ENCODE measurements around the gene PRDM8.

Gene PRDM8

DNA sequence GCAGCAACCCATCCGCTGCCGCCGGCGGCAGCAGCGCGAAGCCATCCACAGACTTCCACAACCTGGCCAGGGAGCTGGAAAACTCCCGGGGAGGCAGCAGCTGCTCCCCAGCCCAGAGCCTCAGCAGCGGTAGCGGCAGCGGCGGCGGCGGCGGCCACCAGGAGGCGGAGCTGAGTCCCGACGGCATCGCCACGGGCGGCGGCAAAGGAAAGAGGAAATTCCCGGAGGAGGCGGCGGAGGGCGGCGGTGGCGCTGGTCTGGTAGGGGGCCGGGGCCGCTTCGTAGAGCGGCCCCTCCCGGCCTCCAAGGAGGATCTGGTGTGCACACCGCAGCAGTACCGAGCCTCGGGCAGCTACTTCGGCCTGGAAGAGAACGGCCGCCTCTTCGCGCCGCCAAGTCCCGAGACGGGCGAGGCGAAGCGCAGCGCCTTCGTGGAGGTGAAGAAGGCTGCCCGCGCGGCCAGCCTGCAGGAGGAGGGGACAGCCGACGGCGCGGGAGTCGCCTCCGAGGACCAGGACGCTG lies 4.9 kb downstream of the PRDM8 start:
- no peak for DNase-seq (ENCODE audit: low spot score)

DNA sequence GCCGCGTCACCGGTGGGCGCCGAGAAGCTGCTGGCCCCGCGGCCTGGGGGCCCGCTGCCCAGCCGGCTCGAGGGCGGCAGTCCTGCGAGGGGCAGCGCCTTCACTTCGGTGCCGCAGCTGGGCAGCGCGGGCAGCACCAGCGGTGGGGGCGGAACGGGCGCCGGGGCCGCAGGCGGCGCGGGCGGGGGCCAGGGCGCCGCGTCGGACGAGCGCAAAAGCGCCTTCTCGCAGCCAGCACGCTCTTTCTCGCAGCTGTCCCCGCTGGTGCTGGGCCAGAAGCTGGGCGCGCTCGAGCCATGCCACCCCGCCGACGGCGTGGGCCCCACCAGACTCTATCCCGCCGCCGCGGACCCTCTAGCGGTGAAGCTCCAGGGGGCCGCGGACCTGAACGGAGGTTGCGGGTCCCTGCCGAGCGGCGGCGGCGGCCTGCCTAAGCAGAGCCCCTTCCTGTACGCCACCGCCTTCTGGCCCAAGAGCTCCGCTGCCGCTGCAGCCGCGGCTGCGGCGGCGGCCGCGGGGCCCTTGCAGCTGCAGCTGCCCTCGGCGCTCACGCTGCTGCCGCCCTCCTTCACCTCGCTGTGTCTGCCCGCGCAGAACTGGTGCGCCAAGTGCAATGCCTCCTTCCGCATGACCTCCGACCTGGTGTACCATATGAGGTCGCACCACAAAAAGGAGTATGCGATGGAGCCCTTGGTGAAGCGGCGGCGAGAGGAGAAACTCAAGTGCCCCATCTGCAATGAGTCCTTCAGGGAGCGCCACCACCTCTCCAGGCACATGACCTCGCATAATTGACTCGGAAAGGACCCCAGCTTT lies 5.6 kb downstream of the PRDM8 start:
- no peak for DNase-seq (ENCODE audit: low spot score)

DNA sequence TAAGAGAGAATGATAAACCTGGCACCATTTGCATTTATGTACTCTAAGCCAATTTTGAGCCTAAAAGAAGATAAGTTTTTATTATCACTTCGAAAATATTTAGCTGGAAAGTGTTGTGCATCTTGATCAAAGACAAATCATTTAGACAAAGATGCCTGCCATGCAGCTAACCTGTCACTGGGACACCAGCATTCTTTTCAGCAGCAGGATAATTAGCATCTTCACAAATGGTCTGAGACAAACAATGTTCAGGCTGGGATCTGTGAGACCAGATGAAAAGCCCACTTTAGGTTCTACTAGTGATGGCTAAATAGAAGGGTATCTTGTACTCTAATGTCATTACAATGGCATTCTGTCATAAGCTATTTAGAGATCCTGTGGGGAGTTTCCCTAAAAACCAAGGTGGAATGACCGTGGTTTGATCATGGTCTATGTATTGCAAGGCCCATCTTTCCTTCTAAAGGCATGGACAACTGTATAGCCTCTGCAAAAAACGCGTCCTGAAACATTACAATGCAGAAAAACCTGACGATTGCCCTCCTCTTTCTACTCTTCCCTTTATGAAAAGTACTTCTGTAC lies 7.2 kb downstream of the PRDM8 start:
- DNase-seq (ENCODE audit: low spot score): no peak

DNA sequence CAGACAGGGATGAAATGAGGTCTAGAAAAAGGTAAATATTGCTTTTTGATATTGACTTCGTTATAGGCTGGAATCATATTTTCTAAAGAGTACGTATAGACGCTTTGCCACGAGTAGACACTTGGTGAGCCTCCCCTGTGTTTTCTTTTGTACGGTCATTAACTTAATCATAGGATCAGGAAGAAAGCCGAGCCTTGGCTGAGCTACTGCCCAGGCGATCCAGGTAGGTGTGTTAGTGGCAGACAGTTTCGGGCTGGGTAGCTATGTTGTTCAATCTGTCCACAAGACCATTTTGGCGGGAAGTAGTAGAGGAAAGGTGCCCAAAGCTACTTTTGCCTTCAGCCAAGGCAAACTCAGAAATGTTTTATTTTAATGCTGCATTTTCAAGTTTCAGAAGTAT lies 8.8 kb downstream of the PRDM8 start:
- no peak for DNase-seq (ENCODE audit: low spot score)

DNA sequence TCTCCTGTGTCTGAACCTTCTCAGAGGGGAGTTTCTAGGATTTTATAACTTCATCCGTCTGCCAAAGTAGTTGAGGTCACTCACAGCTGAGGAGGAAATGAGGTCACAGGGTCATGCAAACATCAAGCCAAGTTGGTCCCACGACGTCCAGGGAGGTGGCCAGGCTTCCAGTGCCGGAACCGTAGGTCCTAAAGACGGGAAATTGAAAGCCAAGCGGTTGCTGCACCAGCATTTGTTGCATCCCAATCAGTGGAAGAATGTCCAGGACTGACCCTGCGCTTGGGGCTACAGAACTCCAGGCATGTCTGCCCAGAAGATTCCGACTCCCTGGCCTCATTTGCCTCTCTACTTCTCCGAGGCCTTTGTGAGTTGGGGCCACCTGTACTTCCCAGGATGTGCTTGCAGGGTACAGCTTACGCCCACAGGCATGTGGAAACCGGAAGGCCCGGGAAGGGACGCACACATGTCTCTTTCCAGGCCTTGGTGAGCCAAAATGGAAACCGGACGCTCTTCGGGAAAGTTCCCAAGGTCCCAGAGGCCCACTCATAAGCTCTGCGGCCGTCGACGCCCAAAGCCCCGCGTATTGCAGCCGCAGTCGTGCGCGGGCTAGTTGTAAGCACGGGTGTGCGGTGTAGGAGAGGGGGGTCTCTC lies 9.3 kb downstream of the PRDM8 start:
- no peak for DNase-seq (ENCODE audit: low spot score)

DNA sequence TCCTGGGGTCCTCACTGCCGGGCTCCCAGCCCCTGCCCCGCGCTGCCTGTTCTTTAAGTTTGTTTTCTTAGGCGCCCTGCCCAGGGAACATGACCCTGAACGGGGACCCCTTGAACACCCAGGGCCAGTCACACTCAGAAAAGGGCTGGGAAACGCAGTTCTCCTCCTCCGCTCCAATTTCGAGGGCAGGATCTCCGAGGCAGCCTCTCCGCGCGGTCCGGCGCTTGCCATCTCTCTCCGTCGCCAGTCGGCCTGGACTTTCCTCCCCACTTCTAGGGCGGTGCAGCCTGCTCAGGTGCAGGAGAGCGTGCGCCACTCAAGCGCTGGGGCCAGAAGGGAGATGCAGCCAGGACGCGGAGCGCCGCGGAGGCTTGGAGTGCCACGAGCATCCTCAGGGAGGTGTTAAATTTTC lies 9.9 kb downstream of the PRDM8 start:
- DNase-seq (ENCODE audit: low spot score): no peak

DNA sequence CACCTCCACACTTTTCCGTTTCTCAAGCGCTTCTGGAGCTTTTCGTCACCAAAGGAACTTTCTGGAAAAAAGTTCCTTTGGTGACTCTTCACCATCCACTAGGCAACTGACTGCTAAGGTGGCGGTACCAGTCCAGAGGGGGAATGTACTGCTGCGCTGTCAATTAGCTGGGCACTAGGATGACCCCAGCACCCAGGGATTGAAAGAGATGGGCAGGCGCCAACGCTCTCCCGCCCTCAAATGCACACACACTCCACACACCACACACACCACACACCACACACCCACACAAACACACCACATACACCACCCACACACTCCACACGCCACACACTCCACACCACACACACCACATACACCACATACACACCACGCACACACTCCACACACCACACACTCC lies 10.4 kb downstream of the PRDM8 start:
- no peak for DNase-seq (ENCODE audit: low spot score)

DNA sequence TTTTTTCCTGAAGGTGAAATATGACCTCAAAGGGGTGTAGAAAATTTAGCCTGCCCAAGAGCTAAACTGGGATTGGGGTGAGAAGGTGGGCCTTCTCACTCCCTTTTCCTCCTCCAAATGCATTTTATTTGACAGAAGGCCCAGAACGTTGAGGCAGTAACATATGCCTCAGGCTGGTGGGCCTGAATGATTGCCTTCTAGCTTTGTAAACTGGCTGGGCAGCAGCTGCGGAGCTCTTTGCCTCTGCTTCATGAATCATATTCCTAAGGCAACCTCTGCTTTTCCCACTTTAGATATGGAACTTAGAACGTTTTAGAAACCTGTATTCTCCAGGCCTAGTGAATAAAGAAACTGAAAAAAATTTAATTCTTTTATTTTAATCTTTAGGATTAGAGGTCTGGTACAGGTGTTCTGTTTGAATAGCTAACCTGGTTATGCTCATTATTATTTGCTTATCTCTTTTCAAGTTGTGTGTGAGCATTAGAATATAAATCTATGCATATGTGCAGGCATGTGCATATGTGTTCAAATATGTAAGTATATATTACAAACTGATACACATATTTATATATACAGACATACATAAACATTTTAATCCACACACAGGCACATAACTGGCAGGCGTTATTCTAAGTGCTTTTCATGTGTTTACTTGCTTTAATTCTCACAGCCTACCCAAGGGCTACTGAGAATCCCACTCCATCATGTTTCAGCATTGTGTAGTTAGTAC lies 11.5 kb downstream of the PRDM8 start:
- DNase-seq (ENCODE audit: low spot score): no peak

DNA sequence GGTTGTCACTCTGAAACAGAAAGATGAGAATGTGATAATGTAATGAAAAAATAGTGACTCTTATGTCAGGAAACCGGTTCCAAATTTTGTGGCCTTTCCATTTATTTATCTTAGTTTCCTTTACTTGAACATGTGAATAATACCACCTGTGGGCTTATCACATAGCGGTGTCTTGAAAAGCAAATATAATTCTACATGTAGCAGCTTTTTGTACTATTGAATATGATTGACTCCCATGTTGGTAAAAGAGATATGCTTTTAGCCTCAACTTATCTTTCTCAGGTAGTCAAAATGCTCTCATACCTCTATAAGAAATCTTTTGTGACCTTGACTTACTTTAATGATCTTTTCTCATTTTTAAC lies 12.0 kb downstream of the PRDM8 start:
- no peak for DNase-seq (ENCODE audit: low spot score)

DNA sequence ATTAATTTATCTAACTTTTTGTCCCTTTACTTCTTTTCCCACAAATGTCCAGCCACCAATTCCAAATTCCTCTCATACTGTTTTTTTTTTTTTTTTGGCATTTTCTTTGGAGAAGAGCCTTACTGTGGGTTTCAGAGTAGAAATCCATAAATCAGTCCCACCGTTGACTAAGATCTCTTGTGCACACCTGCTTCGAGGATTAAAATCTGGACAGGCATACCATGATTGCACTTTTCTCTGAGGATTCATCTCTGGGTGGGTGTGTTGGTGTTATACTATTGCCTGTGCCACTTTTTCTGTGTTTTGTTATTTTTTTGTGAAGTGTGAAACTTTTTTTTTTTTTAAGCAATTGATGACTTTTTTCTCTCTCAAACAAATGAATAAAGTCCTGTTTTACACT lies 13.2 kb downstream of the PRDM8 start:
- no peak for DNase-seq (ENCODE audit: low spot score)

DNA sequence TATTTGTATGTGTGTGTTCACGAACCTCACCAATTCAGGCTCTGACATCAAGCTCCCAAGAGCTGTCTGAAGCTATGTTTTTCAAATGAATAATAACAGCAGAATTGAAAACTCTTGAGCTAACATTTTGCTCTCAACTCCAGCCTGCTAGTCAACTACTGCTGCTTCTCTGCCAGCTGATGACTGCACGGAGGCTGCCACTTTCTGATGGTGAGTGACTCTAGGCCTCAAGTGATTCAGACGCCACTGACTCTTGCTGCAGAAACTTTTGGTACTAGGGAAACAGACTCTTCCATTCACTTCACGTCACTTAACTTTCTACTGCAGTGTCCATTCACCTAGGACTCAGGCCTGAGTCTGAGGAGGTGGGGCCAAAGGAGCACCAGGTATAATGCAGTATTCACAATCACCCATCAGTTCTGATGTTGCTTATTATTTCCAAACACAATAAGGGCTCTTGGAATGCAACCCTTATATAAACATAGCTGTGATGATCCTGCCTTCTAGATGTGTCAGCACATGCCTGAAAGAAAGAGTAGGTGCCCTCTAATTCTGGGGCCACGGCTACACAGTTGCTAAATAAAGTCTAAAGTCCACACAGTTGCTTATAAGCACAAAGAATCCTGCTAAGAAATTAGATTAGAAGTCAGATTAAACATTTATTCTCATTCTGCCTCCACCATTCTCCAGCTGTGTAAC lies 16.0 kb downstream of the PRDM8 start:
- peak; percentile 91 for DNase-seq (ENCODE audit: low spot score)

DNA sequence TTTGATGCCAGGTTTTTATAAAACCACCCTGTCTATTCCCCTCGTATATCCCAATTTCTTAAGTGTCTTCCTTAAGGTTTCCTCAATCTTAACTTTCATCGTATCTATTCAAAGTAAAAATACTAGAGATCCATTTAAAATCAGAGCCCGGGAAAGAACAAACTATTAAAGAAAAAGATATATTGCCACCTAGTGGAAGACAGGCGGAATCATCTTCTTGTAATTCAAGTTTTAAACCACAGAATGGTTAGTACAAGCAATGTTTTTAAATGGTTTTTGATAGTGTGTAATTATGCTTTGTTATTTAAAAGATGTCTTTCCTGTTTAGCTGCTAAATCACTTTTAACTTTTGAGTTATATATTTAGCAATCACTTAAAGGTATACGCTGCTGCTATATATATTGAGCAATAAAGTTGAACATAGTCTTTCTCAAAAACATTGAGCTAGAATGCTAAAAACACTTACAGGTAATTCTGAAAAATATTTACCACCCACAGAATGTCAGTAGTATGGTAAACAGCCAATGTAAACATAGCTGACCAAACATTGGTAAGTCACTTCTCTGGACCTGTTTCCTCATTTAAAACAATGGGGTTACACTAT lies 18.2 kb downstream of the PRDM8 start:
- DNase-seq (ENCODE audit: low spot score): peak; percentile 89

DNA sequence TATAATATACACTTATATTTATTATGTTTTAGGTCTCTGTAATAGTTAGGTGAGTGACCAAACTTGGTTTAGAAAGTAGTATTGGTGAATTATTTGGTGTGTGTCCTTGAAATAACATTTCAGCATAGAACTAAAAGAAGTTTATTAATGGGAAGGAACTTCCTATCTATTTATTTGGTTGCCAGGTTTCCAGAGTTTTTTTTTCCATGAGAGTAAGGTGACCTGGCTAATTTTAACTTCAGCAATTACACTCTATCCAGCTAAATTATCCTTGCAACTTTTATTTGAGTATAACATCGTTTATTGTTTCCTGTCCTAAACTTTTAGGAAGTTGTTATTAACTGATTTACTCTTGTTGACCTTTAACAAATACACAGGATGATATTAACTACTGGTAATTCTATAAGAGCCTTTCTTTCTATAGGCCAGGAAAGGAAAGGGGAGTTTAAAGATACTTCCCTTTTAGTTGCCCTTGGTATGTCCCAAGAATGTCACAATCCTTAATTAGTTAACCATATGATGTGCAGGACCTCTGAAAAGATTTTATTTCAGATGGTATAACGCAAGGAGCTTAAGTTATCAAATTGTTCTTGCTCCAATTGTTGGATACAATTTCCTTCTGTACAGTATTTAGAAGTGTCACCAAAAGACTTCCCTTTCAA lies 18.9 kb downstream of the PRDM8 start:
- DNase-seq (ENCODE audit: low spot score): no peak

DNA sequence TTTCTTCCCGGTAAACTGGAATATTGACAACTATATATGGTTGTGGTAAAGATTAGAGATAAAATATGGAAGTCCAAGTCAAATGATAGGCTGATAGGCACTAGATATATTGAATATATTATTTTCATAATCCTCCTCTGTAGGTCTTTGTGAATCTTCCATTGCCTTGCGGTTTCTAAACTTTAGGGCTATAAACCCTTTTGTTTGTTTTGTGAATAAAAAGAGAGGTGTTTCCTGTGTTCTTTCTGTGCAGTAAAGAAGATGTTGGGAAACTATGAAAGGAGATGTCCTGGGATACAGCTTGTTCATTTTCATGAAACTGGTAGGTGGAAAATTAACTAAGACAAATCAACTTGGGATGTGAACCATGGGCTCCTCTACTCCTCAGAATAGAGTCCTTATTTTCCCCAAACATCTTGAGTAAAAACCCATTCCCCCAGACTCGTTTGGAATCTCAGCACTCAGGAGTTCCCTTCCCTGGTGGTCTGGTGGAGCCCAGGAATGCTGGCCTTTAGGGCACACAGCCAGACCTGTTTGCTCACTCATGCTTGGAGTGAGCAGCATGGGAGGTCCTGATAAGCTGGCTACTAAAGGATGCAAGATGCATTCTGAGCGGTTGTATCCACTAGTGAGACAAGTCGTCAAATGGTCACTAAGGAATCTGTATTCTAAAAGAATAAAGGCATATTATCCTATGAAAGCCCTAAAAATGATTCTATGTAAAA lies 22.2 kb downstream of the PRDM8 start:
- DNase-seq (ENCODE audit: low spot score): peak; percentile 81

DNA sequence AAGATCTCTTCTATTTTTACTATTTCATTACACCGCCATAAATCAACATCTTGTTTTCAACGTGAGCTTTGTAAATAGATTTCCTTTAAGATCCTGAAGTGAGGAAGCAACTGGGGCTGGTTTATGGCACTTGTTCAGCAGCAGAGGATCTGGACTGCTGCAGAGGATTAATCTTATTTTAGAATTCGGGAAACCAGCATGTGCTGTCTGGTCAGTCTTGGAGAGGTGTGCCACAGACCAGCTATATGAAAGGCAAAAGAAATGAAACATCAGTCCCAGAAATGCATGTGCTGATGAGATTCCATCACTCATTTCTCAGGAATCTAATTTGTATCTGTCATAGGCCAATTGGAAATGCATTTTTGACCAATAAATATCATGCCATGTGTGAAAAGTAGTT lies 23.4 kb downstream of the PRDM8 start:
- peak; percentile 83 for DNase-seq (ENCODE audit: low spot score)

DNA sequence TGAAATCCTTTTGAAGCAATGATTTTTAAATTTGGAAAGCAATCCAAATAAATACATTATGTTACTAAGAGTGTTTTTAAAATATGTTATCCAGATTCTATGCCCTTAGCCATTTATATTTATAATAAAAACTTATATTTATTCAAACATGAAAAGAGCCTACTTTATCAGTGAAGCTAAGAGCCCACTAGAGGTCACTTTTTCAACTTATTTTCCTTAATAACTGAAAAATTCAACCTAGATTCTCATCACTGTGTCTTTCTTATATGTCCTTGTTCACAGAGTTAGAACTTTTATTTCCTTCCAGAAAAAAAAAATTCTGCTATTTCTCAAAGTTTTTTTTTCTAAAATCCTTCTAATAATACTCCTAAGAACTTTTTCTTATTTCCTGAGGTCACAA lies 23.9 kb downstream of the PRDM8 start:
- DNase-seq (ENCODE audit: low spot score): peak; percentile 82

DNA sequence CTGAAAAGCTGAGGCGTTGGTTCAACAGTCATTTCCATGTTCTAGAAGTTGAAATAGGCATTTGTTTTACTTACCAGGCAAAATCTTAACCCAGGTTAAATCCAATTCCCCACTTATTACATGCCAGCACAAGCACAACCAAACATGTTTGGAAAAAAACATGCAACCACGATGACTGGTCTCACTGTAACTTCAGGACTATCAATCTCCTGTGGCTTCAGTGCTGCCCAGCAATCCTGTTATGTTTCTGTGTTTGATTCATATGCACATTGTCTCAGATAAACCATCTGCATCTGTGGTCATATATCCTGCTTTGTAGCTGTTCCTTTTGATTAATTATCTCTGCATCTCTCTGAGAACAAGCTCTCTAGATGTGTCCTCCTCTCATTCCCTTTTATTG lies 28.3 kb downstream of the PRDM8 start:
- no peak for DNase-seq (ENCODE audit: low spot score)

DNA sequence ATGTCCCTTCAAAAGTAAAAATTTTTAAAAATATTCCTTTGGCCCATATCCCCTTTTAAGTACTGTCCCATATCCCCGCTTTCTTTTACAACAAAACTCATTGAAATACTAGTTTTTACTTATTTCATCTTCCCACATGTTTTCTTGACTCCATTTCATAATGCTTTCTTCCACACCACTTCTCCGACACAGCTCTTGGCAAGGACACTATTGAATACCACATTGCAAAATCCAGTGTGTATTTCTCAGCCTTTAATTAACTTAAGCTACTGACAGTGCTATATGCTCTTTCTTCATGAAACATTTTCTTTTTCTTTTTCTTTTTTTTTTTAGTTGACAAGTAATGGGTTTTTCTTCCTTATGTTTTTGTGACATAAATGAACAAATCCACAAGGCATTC lies 28.8 kb downstream of the PRDM8 start:
- DNase-seq (ENCODE audit: low spot score): no peak

DNA sequence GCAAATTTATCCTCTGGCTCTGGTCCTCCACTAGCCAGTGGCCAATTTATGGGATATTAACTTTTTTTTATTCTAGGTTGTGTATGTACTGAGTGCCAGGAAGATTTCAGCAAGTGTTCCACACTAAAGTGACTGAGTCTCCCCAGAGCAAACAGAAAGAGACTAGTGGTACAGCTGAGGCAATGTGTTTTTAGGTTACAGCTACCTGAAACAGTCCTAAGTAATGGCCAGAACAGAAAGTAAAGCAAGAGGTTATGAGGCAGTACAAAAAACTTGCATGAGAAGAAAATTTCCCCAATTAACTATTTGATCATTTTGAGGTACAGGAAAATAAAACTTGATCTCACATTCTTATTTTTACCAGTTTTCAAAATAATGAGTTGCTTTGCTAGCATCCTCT lies 31.2 kb downstream of the PRDM8 start:
- no peak for DNase-seq (ENCODE audit: low spot score)

DNA sequence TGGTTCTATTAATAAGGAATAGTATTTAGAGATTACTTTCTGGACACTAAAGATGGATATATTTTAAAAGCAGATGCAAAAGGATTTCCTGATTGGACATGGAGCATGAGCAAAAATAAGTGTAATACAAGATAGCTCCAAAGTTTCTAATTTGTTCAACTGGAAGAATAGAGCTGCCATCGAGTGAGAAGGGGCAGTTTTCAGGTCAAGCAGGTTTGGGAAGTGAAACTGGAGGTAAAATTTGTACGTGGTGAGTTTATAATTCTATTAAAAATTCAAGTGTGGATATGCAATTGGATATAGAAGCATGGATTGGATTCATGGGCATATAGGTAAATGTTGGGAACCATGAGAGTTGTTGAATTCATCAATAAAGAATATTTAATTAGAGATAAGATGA lies 31.8 kb downstream of the PRDM8 start:
- no peak for DNase-seq (ENCODE audit: low spot score)
